Kidney tubule cell (primary cell): ENCODE measurements around the gene PPP2R2C.

ENCODE experiments used
- DNase-seq: peaks from one replicate; pipeline ENCODE4 v3.0.0-alpha.2; 2018; ENCODE audit warnings: low spot score

The PPP2R2C gene

GRCh38 chr4:6469898-6470501 lies 2.4 kb downstream of the PPP2R2C start:
- no peak for DNase-seq

DNA sequence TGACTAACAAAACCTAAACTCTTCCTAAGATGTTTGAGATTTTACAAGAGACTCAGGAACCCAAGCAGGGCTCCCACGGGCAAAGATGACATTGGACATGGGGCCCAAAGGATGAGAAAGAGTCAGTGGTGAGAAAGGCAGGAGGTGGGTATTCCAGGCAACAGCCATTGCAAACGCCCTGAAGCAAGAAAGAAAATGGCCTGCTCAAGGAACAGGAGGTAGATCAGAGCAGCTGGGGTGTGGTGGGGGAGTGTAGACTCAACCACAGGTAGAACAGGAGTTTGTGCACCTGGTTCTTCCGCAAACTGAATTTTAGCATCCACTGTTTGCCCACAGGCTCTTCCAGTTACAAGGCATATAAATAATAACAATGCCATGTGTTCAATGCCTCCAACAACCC lies 3.3 kb downstream of the PPP2R2C start:
- no peak for DNase-seq

- no peak for DNase-seq
Observed at GRCh38 chr4:6468376-6468775, 4.0 kb downstream of the PPP2R2C start.

- no peak for DNase-seq
Observed at GRCh38 chr4:6467600-6467999, 4.8 kb downstream of the PPP2R2C start.

- DNase-seq = no peak
Observed at GRCh38 chr4:6466756-6467381, 5.5 kb downstream of the PPP2R2C start.

GRCh38 chr4:6465955-6466354 lies 6.5 kb downstream of the PPP2R2C start:
- DNase-seq = no peak

GRCh38 chr4:6464842-6465588 lies 7.4 kb downstream of the PPP2R2C start:
- peak; percentile 35 for DNase-seq

DNA sequence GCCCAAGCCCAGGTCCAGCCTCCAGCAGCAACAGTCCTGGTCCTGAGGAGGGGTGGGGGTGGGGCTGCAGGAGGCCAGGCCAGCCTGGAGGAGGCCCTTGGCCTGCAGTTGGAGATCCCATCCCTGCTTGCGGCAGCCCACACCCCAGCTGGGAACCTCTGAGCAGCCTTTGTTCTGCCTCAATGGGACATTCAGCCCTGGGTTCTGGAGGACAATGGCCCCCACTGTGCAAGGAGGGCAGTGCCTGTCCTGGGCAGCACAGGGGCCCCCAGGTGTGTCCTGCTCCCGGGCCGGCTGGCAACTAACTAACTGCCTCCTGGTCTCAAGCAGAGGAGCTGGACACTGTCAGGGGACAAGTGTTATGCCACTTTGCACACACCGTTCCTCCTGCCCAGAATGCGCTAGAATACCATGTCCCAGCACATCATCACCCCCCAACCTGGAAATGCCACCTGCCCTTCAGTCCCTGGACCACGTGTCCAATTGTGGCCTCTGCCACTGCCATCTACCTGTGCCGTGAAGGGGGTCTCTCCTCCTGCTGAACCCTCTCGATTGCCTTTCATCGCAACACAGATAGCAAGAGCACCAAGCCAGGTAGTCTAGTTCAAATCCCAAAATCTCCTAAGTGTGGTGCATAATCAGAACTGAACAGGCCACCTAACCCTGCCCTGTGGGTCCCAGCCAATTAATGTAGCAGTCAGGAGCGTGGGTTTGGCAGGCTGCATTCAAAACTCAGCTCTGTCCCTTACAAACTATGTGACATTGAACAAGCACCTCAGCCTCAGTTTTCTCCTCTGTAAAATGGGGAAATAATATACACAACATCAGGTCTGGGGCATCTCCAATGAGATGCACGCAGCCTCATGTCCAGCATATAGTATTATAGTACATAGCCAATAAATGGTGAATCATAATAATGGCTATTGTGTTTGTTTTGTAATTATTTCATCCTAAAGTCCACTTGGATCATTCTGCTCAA lies 8.8 kb downstream of the PPP2R2C start:
- DNase-seq = no peak

GRCh38 chr4:6461301-6462165 lies 10.9 kb downstream of the PPP2R2C start:
- DNase-seq = peak; percentile 38

DNA sequence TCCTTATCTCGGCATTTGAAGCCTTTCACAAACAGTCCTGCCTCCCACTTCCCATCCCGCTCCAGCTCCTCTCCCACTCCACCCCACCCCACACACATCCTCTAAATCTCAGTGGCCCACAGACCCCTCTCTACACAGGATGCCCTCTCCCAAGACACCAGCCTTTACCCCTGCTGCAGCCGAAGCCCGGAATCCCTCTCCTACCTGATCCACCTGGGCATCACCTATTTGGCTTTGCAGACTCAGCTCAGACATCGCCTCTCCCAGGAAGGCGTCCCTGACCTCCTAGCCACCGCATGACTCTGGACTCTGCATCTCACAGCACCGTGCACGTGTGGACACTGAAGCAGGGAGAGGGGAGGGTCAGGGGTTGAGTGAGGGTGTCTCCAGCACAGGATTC lies 11.5 kb downstream of the PPP2R2C start:
- DNase-seq = no peak

- no peak for DNase-seq
Observed at GRCh38 chr4:6458528-6458927, 13.9 kb downstream of the PPP2R2C start.

DNA sequence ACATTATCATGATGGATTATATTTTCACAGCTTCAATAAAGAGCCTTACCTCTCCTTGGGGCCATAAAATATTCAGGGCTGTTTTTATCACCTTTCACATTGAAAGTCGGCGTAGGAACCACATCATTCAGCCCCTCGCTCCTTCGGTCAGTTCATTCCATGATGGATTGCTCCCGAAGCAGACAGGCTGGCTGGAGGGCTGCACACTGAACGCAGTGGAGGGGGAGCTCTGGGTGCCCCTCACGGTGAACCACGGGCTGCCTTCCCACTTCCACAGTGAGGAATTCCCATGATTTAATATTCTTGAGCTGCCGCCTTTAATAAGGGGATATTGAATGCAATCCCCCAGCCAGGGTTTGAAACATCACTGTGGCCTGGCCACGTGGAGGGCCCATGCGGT lies 16.0 kb downstream of the PPP2R2C start:
- DNase-seq = no peak

- no peak for DNase-seq
Observed at GRCh38 chr4:6454112-6454910, 18.1 kb downstream of the PPP2R2C start.

DNA sequence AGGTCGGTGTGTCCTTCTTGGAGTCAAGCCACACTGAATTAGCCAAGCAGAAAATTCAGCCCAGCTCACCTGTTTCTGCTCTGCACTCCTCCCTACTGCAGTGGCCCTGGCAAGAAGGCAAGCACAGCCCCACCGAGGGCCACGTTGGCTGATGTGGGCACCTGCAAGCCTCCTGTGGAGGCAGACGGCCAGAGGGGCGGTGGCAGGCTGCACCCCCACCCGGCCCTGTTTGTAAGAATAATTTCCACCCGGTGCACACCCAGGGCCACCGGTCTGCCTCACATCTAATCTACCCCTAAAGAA lies 18.8 kb downstream of the PPP2R2C start:
- no peak for DNase-seq

GRCh38 chr4:6452897-6453687 lies 19.3 kb downstream of the PPP2R2C start:
- no peak for DNase-seq

DNA sequence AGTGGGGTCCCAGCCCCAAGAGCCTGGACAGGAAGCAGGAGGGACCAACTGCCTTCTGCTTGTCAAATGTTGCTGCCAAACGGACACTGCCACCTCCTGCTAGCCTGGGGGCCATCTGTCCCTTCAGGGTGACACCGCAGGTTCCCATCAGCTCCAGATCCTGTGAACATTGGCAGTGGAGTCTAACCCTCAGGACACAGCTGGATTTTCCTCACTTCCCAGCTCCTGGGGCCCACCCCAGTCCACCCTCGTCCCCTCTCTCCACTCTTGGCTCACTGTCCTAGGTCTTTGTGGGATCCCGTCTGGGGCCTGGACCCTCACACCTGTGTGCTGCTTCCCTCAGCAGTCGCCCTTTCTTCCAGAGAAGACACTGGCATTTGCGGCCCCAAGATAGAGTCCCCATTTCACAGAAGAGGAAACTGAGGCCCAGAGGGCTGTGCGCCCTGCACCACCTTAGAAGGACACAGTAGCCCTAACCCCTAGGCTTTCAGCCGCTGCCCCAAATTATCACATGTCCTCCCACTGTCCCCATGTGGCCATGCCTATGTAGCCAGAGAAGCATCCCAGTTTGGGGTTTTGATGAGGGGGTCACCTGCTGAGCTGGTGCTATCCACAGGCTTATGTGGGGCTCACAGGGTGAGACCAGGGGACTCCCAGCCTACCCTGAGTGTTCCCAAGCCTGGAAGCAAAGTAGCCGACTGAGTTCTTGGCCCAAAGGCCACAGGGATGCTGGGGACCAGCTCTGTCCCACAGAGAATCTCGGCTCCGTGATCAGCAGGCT lies 20.1 kb downstream of the PPP2R2C start:
- no peak for DNase-seq

GRCh38 chr4:6451309-6451708 lies 21.1 kb downstream of the PPP2R2C start:
- no peak for DNase-seq

GRCh38 chr4:6450709-6451108 lies 21.7 kb downstream of the PPP2R2C start:
- no peak for DNase-seq
